Dermis lymphatic vessel endothelial cell (primary cell): Measurements from ENCODE around the gene LRRIQ4. TPM values are rescaled to one million over a fixed set of nuclear protein-coding genes. Genes with fewer than 3 reads are reported as not detected.

Source experiments
- total RNA-seq: library from RNA; depleted of rRNA; stranded (reverse); fragments of >200 nt; gene quantifications from 2 replicates; pipeline ENCODE4 v1.2.1, GENCODE V29; 2014

The LRRIQ4 gene
- 0.09 TPM in 1 of 2 replicates, not detected in the other for total RNA-seq

DNA sequence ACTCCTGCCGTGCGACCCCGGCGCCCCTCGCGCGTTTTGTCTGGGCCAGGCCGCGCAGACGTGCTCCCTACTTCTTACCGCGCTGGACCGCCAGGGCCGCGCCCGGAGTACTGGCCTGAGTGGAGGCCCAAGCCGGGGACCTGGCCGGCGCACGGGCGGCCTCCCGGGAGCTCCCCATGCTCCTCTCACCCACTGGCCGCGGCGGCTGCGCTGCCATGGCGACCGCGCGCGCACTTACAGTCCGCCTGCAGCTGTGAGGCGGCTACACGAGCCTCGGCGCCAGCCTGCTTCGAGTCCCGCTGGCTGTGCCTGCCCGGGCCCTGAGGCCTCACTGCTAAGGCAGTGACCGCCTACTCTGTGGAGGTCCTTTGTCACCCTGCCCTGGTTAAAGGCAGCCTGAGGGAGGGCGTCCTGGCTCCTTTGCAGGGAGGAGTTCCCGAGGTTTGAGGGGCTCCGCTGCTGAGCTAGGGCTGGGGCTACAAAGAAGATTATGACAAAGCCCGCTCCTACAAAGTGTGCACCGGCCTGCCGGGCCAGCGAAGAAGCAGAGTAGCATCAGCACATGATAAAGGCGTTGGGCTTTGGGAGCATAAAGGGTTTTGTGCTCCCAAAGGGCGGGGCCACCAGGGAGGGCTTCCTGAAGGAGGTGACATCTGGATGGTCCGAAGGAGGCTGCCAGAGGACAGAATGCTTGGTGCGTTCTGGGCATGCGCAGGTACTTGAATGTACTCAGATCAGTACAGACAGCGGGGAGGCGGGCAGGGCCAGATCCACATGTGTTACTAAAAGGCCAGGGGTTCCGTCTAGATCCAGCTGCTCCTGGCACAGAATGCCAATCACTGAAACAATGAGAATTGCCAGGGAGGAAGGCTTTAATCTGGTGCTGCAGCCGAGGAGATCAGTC lies at the start of gene LRRIQ4, which contains the start of gene LRRC34:
Gene LRRIQ4, plus strand, starts transcription at position 539 of the 904 bp plus-strand sequence. CDS start 9,052 bp downstream, outside the sequence.
Gene LRRC34, minus strand, starts transcription at position 573 of the 904 bp plus-strand sequence. Its CDS starts 356 bp downstream, at position 217.

GRCh38 chr3:169764882-169765612 lies 47.6 kb upstream of the LRRIQ4 start, which contains the start of gene TERC:
TERC (minus strand) TSS chr3:169765060.

DNA sequence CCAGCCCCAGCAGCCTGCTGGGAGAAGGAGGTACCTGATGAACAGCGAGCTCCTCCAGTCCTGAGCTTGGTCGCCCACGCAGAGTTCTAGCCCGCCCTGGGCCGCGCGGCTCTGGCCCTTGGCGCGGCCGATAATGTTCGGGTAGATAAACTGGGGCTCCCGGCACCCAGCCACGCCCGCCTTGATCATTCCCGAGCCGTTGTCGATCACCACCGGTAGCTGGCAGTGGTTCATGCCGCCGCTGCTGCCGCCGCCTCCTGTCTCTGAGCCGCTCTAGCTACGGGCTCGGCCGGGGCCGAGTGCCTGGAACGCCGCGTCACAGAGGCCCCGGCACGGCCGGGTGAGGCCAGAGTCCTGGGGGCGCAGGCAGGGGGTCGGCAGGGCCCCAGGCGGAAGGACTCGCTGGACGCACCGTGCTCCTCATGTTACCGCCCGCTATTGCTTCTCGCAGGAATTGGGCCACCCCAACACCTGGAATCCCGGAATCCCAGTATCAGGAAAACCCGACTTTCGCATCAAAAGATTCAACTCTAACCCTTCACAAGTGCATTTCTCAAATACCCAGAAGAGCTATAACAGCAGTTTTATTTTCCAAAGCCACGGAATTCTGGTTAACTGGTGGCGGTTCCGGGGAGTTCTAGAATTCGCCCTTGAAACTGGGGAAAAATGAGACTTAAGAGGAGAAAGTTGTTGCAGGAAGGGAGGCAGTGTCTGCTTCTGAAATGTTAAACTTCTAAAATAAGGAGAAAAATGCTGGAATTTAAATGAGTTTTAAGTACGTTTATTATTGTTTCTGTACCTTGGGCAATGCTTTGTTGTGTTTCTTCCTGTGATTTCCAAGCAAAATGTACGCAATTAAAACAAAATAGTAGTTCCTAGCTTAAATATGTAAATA lies 43.1 kb upstream of the LRRIQ4 start, which contains the start of gene ACTRT3:
Gene ACTRT3, minus strand, starts transcription at position 275 of the 895 bp plus-strand sequence. Its CDS starts 41 bp downstream, at position 234.

GRCh38 chr3:169772897-169773816 lies 39.5 kb upstream of the LRRIQ4 start, which contains the start of gene MYNN:
MYNN (plus strand) TSS chr3:169773396; CDS start chr3:169774296, 900 bp downstream.

GRCh38 chr3:169869484-169870220 lies 57.0 kb downstream of the LRRIQ4 start, which contains the start of gene LRRC31:
LRRC31 (minus strand) TSS chr3:169869935; CDS start chr3:169869807, 128 bp downstream.

Other genes with a start within 250 kb of the LRRIQ4 start
- 3.0 and 3.7 TPM in 2 replicates for gene MECOM, start 149.2 kb upstream of the LRRIQ4 start, total RNA-seq
- gene TERC, start 47.8 kb upstream of the LRRIQ4 start, total RNA-seq: 47.0 and 112 TPM in 2 replicates
- 1.0 and 2.7 TPM in 2 replicates for gene ACTRT3, start 43.3 kb upstream of the LRRIQ4 start, total RNA-seq
- 20.5 and 28.4 TPM in 2 replicates for gene MYNN, start 39.5 kb upstream of the LRRIQ4 start, total RNA-seq
- gene LRRC34, start within 50 bp of the LRRIQ4 start, total RNA-seq: 1.2 and 2.2 TPM in 2 replicates
- not detected in 2 replicates for gene LRRC31, start 57.1 kb downstream of the LRRIQ4 start, total RNA-seq
- gene SAMD7, start 98.7 kb downstream of the LRRIQ4 start, total RNA-seq: not detected in 2 replicates
- 36.0 and 47.3 TPM in 2 replicates for gene SEC62, start 153.9 kb downstream of the LRRIQ4 start, total RNA-seq
- gene GPR160, start 225.1 kb downstream of the LRRIQ4 start, total RNA-seq: 1.2 TPM in 2 replicates